GM12878 (cell line): ENCODE measurements around the gene CCNI. TPM values are rescaled to one million over a fixed set of nuclear protein-coding genes. Genes with fewer than 3 reads are reported as not detected.

Experiments
- ATAC-seq: fragments of 200-7000 bp; cut with Tn5 transposase; 3 replicates; pipeline ENCODE4 v1.9.1; 2020; ENCODE audit warnings: mild to moderate bottlenecking, moderate library complexity
- BruUV-seq: library from RNA; stranded (reverse); fragments of 400-500 nt; replicated peaks from 2 replicates; lab custom pipeline; 2021; lab: Mats Ljungman, UMichigan
- CTCF ChIA-PET: fragments of 300-600 bp; sonication (Branson Sonifier 250); formaldehyde crosslinking; extraction: SDS; loops from one replicate; lab custom pipeline; 2021; ENCODE audit warnings: inconsistent platforms; lab: Yijun Ruan, JAX
- POLR2A ChIA-PET: fragments of 350-600 bp; formaldehyde crosslinking; extraction: SDS; loops from one replicate; lab custom pipeline; 2021; ENCODE audit warnings: inconsistent platforms; lab: Charles Lee
- RAD21 ChIA-PET: fragments of 300-600 bp; sonication (Branson Sonifier 250); formaldehyde crosslinking; loops from one replicate; lab custom pipeline; 2023; ENCODE audit warnings: antibody characterized with exemption; ENCODE audit not compliant: unreplicated experiment; lab: Charles Lee
- SMC1A ChIA-PET: fragments of 300-600 bp; sonication (Branson Sonifier 250); formaldehyde crosslinking; loops from one replicate; lab custom pipeline; 2023; ENCODE audit not compliant: unreplicated experiment, uncharacterized antibody; lab: Charles Lee
- DNase-seq: peaks from one replicate; pipeline ENCODE4 v3.0.0-alpha.2; 2011; ENCODE audit warnings: low read depth, low spot score
- FAIRE-seq: peaks from 3 replicates; lab custom pipeline; 2011; peaks lifted over from hg19 to GRCh38; lab: Jason Lieb, UNC
- H2AFZ ChIP-seq: 2 replicates; pipeline ENCODE4 v1.6.0; 2011; ENCODE audit warnings: low read depth, low read length, control low read depth; ENCODE audit not compliant: control insufficient read depth
- H3K27ac ChIP-seq: 2 replicates; pipeline ENCODE4 v1.5.1; 2011; ENCODE audit warnings: control low read depth; ENCODE audit not compliant: control insufficient read depth, insufficient read depth
- H3K27me3 ChIP-seq, 2 experiments: replicated peaks in 1 of 2; 2 replicates each; pipeline versions ENCODE4 v1.6.0 to v1.6.1; 2011; ENCODE audit warnings: low read length in 1 of 2; ENCODE audit not compliant: control insufficient read depth in 2 of 2, insufficient read depth in 2 of 2
- H3K36me3 ChIP-seq, 2 experiments: 2 replicates each; pipeline ENCODE4 v1.5.1; 2011; ENCODE audit warnings: low read length in 1 of 2; ENCODE audit not compliant: control insufficient read depth in 2 of 2, insufficient read depth in 2 of 2
- H3K4me1 ChIP-seq: 2 replicates; pipeline ENCODE4 v1.6.1; 2011; ENCODE audit warnings: mild to moderate bottlenecking, low read length, moderate library complexity, mixed read lengths; ENCODE audit not compliant: control insufficient read depth, insufficient read depth
- H3K4me2 ChIP-seq: 2 replicates; pipeline ENCODE4 v1.6.0; 2011; ENCODE audit warnings: control low read depth; ENCODE audit not compliant: control insufficient read depth, insufficient read depth
- H3K4me3 ChIP-seq: fragments of 200-600 bp; sonication (generic); 2 replicates; pipeline ENCODE4 v1.5.1; 2016
- H3K79me2 ChIP-seq: 2 replicates; pipeline ENCODE4 v1.6.0; 2011; ENCODE audit warnings: low read length; ENCODE audit not compliant: control insufficient read depth, insufficient read depth
- H3K9ac ChIP-seq: 2 replicates; pipeline ENCODE4 v1.8.0; 2011; ENCODE audit warnings: low read length, control low read depth, mixed read lengths; ENCODE audit not compliant: control insufficient read depth, insufficient read depth
- H3K9me3 ChIP-seq: replicated peaks from 3 replicates; pipeline ENCODE4 v1.5.1; 2011; ENCODE audit warnings: mild to moderate bottlenecking, low read length; ENCODE audit not compliant: control insufficient read depth, insufficient read depth
- H4K20me1 ChIP-seq: 2 replicates; pipeline ENCODE4 v1.6.0; 2011; ENCODE audit not compliant: control insufficient read depth, insufficient read depth
- HDAC6 ChIP-seq: fragments of 200-600 bp; sonication (generic); IDR thresholded peaks from one replicate; pipeline ENCODE4 v1.8.0; 2017; ENCODE audit warnings: antibody characterized with exemption; ENCODE audit not compliant: unreplicated experiment
- HDGF ChIP-seq: fragments of 450-650 bp; IDR thresholded peaks from 2 replicates; pipeline ENCODE4 v1.6.1; 2016; ENCODE audit warnings: antibody characterized with exemption
- IRF4 ChIP-seq: IDR thresholded peaks from 2 replicates; pipeline ENCODE4 v1.6.1; 2011; ENCODE audit warnings: low read depth, low read length
- JUNB ChIP-seq: IDR thresholded peaks from 2 replicates; pipeline ENCODE4 v1.6.1; 2016; ENCODE audit warnings: antibody characterized with exemption, mild to moderate bottlenecking
- RAD21 ChIP-seq: IDR thresholded peaks from 2 replicates; pipeline ENCODE4 v1.6.1; 2011; ENCODE audit warnings: mild to moderate bottlenecking, low read depth, low read length, moderate library complexity; ENCODE audit not compliant: insufficient read depth
- RAD51 ChIP-seq: fragments of 450-650 bp; IDR thresholded peaks from 2 replicates; pipeline ENCODE4 v1.6.1; 2016; ENCODE audit warnings: moderate library complexity, mild to moderate bottlenecking, inconsistent platforms
- SMC3 ChIP-seq: IDR thresholded peaks from 2 replicates; pipeline ENCODE4 v1.6.1; 2011; ENCODE audit warnings: low read length, improper control_type of control experiment, borderline replicate concordance
- ZNF207 ChIP-seq: fragments of 450-650 bp; IDR thresholded peaks from 2 replicates; pipeline ENCODE4 v1.6.1; 2014; ENCODE audit warnings: antibody characterized with exemption, mild to moderate bottlenecking, borderline replicate concordance
- in situ Hi-C: fragments of 300-500 bp; cut with MboI; formaldehyde crosslinking; loops from 9 replicates; pipeline ENCODE4 v1.14.3; 2018; ENCODE audit warnings: mixed read lengths
- intact Hi-C: fragments of 100-400 bp; cut with micrococcal nuclease; formaldehyde crosslinking; loops from one replicate; pipeline ENCODE4 v1.14.2; 2022; ENCODE audit not compliant: unreplicated experiment
- polyA plus RNA-seq, 11 experiments: library from polyadenylated mRNA; depleted of rRNA in 4 of 11; unstranded in 6 of 11; stranded (reverse) in 5 of 11; fragments of >200 nt; fragmentation: Nextera tagmentation in 4 of 11; fragmentation: Illumina TruSeq in 1 of 11; extraction: Ambion mirVana in 4 of 11; extraction: Trizol in 1 of 11; gene quantifications; 1 replicate in 1 of 11; 2 replicates in 10 of 11; pipeline versions ENCODE4 v1.2.1 to v1.2.3, GENCODE V29; 2011 to 2016; ENCODE audit warnings: inconsistent platforms in 2 of 11, missing spikeins in 2 of 11, low read depth in 1 of 11
- total RNA-seq, 4 experiments: library from RNA; depleted of rRNA in 3 of 4; stranded (reverse); fragments of >200 nt in 3 of 4; fragmentation: Illumina TruSeq in 1 of 4; extraction: Trizol in 1 of 4; gene quantifications; 2 replicates each; pipeline versions ENCODE4 v1.2.1 to v1.2.3, GENCODE V29; 2013 to 2021
- TF ChIP-seq, protein P1 (sequence below): fragments of 450-650 bp; IDR thresholded peaks from 2 replicates; pipeline ENCODE4 v1.6.1; 2018; ENCODE audit warnings: mild to moderate bottlenecking, low read depth, moderate library complexity; ENCODE audit not compliant: partially characterized antibody
- TF ChIP-seq, protein P2 (sequence below): fragments of 450-650 bp; IDR thresholded peaks from 2 replicates; pipeline ENCODE4 v1.6.1; 2016; ENCODE audit warnings: mild to moderate bottlenecking
- TF ChIP-seq, protein P3 (sequence below): fragments of 450-650 bp; IDR thresholded peaks from 2 replicates; pipeline ENCODE4 v1.6.1; 2017; ENCODE audit warnings: low read depth, mild to moderate bottlenecking, moderate library complexity
- TF ChIP-seq, protein P4 (sequence below), 3 experiments: IDR thresholded peaks in 2 of 3; conservative IDR thresholded peaks in 1 of 3; 2 replicates each; pipeline ENCODE4 v1.5.1; 2011; ENCODE audit warnings: low read depth in 3 of 3, low read length in 3 of 3, mild to moderate bottlenecking in 3 of 3, control low read depth in 2 of 3, moderate library complexity in 2 of 3, inconsistent platforms in 1 of 3, mixed read lengths in 1 of 3; ENCODE audit not compliant: control insufficient read depth in 2 of 3, insufficient read depth in 1 of 3; ENCODE audit errors: extremely low read depth in 1 of 3

CCNI gene
- total and polyA plus RNA-seq, 10 of the 15 experiments (the other 5 are each of a cell fraction or from before 2014, with no cell fraction given): 70.6 to 178 (median 105) TPM

DNA sequence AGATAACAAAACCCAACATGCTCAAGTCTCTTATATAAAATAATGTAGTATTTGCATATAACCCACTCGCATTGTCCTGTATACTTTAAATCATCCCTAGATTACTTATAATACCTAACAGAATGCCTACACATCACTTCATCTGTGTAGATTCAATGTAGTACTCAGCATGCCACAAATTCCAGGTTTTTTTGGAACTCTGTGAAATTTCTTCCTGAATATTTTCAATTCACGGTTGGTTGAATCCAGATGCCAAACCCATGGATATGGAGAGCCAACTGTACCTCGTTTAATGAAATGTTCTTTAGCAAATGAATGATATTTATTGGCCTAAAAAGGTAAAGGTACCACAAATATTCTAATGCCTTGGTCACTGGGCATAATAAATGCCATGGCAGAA, 24.8 kb downstream of the CCNI start (continued):
- TF ChIP-seq ZNF207: no peak
- TF ChIP-seq IRF4: no peak
- TF ChIP-seq HDAC6: no peak
- TF ChIP-seq, protein P1, sequence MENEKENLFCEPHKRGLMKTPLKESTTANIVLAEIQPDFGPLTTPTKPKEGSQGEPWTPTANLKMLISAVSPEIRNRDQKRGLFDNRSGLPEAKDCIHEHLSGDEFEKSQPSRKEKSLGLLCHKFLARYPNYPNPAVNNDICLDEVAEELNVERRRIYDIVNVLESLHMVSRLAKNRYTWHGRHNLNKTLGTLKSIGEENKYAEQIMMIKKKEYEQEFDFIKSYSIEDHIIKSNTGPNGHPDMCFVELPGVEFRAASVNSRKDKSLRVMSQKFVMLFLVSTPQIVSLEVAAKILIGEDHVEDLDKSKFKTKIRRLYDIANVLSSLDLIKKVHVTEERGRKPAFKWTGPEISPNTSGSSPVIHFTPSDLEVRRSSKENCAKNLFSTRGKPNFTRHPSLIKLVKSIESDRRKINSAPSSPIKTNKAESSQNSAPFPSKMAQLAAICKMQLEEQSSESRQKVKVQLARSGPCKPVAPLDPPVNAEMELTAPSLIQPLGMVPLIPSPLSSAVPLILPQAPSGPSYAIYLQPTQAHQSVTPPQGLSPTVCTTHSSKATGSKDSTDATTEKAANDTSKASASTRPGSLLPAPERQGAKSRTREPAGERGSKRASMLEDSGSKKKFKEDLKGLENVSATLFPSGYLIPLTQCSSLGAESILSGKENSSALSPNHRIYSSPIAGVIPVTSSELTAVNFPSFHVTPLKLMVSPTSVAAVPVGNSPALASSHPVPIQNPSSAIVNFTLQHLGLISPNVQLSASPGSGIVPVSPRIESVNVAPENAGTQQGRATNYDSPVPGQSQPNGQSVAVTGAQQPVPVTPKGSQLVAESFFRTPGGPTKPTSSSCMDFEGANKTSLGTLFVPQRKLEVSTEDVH: no peak
- TF ChIP-seq RAD51: no peak
- TF ChIP-seq, protein P2, sequence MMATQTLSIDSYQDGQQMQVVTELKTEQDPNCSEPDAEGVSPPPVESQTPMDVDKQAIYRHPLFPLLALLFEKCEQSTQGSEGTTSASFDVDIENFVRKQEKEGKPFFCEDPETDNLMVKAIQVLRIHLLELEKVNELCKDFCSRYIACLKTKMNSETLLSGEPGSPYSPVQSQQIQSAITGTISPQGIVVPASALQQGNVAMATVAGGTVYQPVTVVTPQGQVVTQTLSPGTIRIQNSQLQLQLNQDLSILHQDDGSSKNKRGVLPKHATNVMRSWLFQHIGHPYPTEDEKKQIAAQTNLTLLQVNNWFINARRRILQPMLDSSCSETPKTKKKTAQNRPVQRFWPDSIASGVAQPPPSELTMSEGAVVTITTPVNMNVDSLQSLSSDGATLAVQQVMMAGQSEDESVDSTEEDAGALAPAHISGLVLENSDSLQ: no peak
- no peak for TF ChIP-seq JUNB
- TF ChIP-seq, all 136 proteins: peak for 0

DNA sequence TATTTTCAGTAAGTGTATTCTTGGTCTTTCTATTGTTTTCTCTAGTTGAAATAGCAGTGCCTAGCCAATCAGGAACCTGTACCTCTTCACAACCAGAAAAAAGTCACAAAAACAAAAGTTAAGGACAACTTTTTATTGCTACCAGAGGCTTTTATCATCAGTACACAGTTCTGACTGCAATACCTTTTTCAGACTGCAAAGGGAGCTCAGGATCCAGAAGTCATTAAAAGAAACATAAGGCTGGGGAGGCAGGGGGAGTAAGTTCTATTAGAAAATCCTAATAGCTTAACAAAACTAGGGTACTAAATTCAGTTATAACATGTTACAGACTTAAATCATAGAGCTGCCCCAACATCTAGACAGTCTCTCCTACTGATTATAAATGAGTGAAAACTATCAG, 28.8 kb downstream of the CCNI start:
- H3K9ac ChIP-seq: no peak overlapping the region
- no TSS peak for BruUV-seq

More for the DNA sequence above, 28.8 kb downstream of the CCNI start:
- ChIA-PET CTCF (interaction anchor here (0.6 to 15.2 kb wide), 14 partner anchors 8 to 546 kb away, joined by 3 to 258 read pairs (median 4); no protein-coding TSS in a partner anchor), SMC1A (interaction anchor here (0.9 to 3.3 kb wide), 6 partner anchors 11 to 156 kb away, joined by 3 to 42 read pairs (median 4); no protein-coding TSS in a partner anchor), RAD21 (interaction anchor here (0.6 to 0.8 kb wide), 4 partner anchors 10 to 156 kb away, joined by 3 read pairs; no protein-coding TSS in a partner anchor)
- Histone ChIP-seq H4K20me1 (no peaks in the 10 kb centered on the region), H3K79me2 (peaks cover 1% of the 10 kb centered on the region; the same call in 1 of the 2 replicates), H3K36me3 (peaks cover 6 to 25% of the 10 kb centered on the region in 2 experiments), H2AFZ (no peak overlapping the region), H3K4me2 (no peak overlapping the region), H3K27ac (no peak overlapping the region), H3K9me3 (no peaks in the 10 kb centered on the region), H3K4me1 (no peaks in the 10 kb centered on the region), H3K4me3 (no peak overlapping the region)
- intact Hi-C loops: no loop called here
- in situ Hi-C loops: no loop called here
- no peak for FAIRE-seq
- no peak for DNase-seq
- TF ChIP-seq, protein P3, sequence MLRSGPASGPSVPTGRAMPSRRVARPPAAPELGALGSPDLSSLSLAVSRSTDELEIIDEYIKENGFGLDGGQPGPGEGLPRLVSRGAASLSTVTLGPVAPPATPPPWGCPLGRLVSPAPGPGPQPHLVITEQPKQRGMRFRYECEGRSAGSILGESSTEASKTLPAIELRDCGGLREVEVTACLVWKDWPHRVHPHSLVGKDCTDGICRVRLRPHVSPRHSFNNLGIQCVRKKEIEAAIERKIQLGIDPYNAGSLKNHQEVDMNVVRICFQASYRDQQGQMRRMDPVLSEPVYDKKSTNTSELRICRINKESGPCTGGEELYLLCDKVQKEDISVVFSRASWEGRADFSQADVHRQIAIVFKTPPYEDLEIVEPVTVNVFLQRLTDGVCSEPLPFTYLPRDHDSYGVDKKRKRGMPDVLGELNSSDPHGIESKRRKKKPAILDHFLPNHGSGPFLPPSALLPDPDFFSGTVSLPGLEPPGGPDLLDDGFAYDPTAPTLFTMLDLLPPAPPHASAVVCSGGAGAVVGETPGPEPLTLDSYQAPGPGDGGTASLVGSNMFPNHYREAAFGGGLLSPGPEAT: no peak
- no peak for TF ChIP-seq HDGF
- TF ChIP-seq, protein P4, sequence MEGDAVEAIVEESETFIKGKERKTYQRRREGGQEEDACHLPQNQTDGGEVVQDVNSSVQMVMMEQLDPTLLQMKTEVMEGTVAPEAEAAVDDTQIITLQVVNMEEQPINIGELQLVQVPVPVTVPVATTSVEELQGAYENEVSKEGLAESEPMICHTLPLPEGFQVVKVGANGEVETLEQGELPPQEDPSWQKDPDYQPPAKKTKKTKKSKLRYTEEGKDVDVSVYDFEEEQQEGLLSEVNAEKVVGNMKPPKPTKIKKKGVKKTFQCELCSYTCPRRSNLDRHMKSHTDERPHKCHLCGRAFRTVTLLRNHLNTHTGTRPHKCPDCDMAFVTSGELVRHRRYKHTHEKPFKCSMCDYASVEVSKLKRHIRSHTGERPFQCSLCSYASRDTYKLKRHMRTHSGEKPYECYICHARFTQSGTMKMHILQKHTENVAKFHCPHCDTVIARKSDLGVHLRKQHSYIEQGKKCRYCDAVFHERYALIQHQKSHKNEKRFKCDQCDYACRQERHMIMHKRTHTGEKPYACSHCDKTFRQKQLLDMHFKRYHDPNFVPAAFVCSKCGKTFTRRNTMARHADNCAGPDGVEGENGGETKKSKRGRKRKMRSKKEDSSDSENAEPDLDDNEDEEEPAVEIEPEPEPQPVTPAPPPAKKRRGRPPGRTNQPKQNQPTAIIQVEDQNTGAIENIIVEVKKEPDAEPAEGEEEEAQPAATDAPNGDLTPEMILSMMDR (IDR thresholded peaks at IDR 0.05 in 2 of 3, conservative IDR thresholded peaks at IDR 0.05 in 1 of 3; ENCODE audit: control insufficient read depth in 2 of 3, extremely low read depth in 1 of 3, insufficient read depth in 1 of 3, low read depth in 3 of 3, low read length in 3 of 3): peak; percentile 13 to 30 (median 18); a peak in 3 of 6 replicates
- TF ChIP-seq RAD21: peak; percentile 39; the same call in 1 of the 2 replicates
- peak; percentile 4; the same call in 1 of the 2 replicates for TF ChIP-seq SMC3
- TF ChIP-seq, all 136 proteins: peak for 3
- peak; percentile 71 for ATAC-seq
- H3K27me3 ChIP-seq: no peaks in the 10 kb centered on the region
- POLR2A ChIA-PET: interaction anchor here (0.7 to 1.5 kb wide), 2 partner anchors 25 to 203 kb away, joined by 3 to 5 read pairs; no protein-coding TSS in a partner anchor
